Smooth muscle cell (in vitro differentiated cells): ENCODE results near the gene COPZ1. TPM values are rescaled to one million over a fixed set of nuclear protein-coding genes. Genes with fewer than 3 reads are reported as not detected.

Experiments used
- DNase-seq: peaks from one replicate; lab custom pipeline; 2025; ENCODE audit not compliant: unreplicated experiment; lab: John Stamatoyannopoulos, UW
- H2AFZ ChIP-seq: fragments of 200-600 bp; sonication (generic); 2 replicates; pipeline ENCODE4 v1.6.0; 2016; ENCODE audit warnings: antibody characterized with exemption, low read depth, mild to moderate bottlenecking
- H3F3A ChIP-seq: fragments of 200-600 bp; sonication (generic); 2 replicates; pipeline ENCODE4 v1.6.0; 2017; ENCODE audit warnings: antibody characterized with exemption, low read depth
- H3K27ac ChIP-seq: fragments of 200-600 bp; sonication (generic); 2 replicates; pipeline ENCODE4 v1.5.1; 2016; ENCODE audit warnings: low read depth, mild to moderate bottlenecking
- H3K27me3 ChIP-seq: fragments of 200-600 bp; sonication (generic); 2 replicates; pipeline ENCODE4 v1.6.1; 2016; ENCODE audit warnings: low read depth, mild to moderate bottlenecking
- H3K36me3 ChIP-seq: fragments of 200-600 bp; sonication (generic); 2 replicates; pipeline ENCODE4 v1.5.1; 2016; ENCODE audit warnings: low read depth
- H3K4me1 ChIP-seq: fragments of 200-600 bp; sonication (generic); 2 replicates; pipeline ENCODE4 v1.5.1; 2016; ENCODE audit warnings: low read depth
- H3K4me2 ChIP-seq: fragments of 200-600 bp; sonication (generic); 2 replicates; pipeline ENCODE4 v1.6.0; 2016; ENCODE audit warnings: mild to moderate bottlenecking
- H3K4me3 ChIP-seq: fragments of 200-600 bp; sonication (generic); 2 replicates; pipeline ENCODE4 v1.5.1; 2016; ENCODE audit warnings: mild to moderate bottlenecking
- H3K79me2 ChIP-seq: fragments of 200-600 bp; sonication (generic); 2 replicates; pipeline ENCODE4 v1.6.0; 2016; ENCODE audit warnings: low read depth, mild to moderate bottlenecking
- H3K9ac ChIP-seq: fragments of 200-600 bp; sonication (generic); 2 replicates; pipeline ENCODE4 v1.6.0; 2016; ENCODE audit warnings: low read depth
- H3K9me3 ChIP-seq: fragments of 200-600 bp; sonication (generic); replicated peaks from 2 replicates; pipeline ENCODE4 v1.5.1; 2016; ENCODE audit warnings: low read depth
- H4K20me1 ChIP-seq: fragments of 200-600 bp; sonication (generic); 2 replicates; pipeline ENCODE4 v1.6.0; 2016; ENCODE audit warnings: low read depth
- WGBS: methylation state at CpG from one replicate; pipeline ENCODE4 v1.1.7; 2016; ENCODE audit warnings: low lambda C conversion rate; 5-methylcytosine and 5-hydroxymethylcytosine counted together
- polyA plus RNA-seq: library from polyadenylated mRNA; unstranded; fragments of >200 nt; fragmentation: Nextera tagmentation; extraction: Ambion mirVana; gene quantifications from 2 replicates; pipeline ENCODE4 v1.2.1, GENCODE V29; 2016
- total RNA-seq: library from RNA; depleted of rRNA; stranded (reverse); fragments of >200 nt; gene quantifications from 2 replicates; pipeline ENCODE4 v1.2.3, GENCODE V29; 2014
- TF ChIP-seq, protein P1 (sequence below): fragments of 200-600 bp; sonication (generic); IDR thresholded peaks from 2 replicates; pipeline ENCODE4 v1.5.1; 2017; ENCODE audit warnings: borderline replicate concordance, mild to moderate bottlenecking, antibody characterized with exemption; ENCODE audit not compliant: insufficient read depth, poor library complexity, severe bottlenecking

Gene COPZ1
- total and polyA plus RNA-seq, 2 experiments from 2014 or later: 147 to 214 TPM

GRCh38 chr12:54358945-54359761, 34.2 kb downstream of the COPZ1 start:
- Histone ChIP-seq H3K4me1 (peaks cover 59% of the 10 kb centered on the region), H3K36me3 (no peaks in the 10 kb centered on the region), H3K4me2 (peak overlapping the region; percentile 99), H3K27me3 (no peaks in the 10 kb centered on the region), H3K9me3 (no peaks in the 10 kb centered on the region), H4K20me1 (no peaks in the 10 kb centered on the region), H3K9ac (peak overlapping the region; percentile 96), H3K27ac (peak overlapping the region; percentile 99), H3K4me3 (peak overlapping the region; percentile 81), H2AFZ (peak overlapping the region; percentile 60), H3K79me2 (no peaks in the 10 kb centered on the region), H3F3A (peaks cover 8% of the 10 kb centered on the region)
- DNase-seq: peak; percentile 78
- whole genome bisulfite sequencing: under 1% methylated on average over 34 of the region's 40 CpGs
- TF ChIP-seq, protein P1, sequence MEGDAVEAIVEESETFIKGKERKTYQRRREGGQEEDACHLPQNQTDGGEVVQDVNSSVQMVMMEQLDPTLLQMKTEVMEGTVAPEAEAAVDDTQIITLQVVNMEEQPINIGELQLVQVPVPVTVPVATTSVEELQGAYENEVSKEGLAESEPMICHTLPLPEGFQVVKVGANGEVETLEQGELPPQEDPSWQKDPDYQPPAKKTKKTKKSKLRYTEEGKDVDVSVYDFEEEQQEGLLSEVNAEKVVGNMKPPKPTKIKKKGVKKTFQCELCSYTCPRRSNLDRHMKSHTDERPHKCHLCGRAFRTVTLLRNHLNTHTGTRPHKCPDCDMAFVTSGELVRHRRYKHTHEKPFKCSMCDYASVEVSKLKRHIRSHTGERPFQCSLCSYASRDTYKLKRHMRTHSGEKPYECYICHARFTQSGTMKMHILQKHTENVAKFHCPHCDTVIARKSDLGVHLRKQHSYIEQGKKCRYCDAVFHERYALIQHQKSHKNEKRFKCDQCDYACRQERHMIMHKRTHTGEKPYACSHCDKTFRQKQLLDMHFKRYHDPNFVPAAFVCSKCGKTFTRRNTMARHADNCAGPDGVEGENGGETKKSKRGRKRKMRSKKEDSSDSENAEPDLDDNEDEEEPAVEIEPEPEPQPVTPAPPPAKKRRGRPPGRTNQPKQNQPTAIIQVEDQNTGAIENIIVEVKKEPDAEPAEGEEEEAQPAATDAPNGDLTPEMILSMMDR: no peak

DNA sequence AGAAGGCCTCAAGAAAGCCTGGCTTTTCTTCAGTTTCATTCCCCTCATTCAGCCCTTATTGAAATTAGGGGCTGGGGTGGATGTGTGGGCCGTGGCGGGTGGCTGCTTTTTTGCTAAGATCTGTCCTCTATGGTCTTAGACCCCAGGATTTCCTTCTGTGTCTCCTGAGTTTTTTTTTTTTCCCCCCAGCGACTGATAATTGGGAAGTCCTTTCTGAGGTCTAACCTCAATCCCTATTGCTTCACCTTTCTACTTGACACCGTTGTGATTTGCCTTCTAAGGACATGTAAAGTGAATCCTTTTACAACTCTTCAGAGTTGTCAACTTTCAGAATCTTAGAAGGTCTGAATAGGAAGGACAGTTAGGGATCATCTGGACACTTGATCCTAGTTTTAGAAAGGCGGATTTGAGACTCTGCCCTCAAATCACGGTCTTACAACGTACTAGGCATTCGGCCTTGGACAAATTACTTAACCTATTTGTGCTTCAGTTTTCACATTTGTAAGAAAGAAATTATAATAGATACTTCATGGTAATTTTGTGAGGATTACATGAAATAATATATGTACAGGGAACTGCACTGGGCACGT, 34.9 kb downstream of the COPZ1 start:
- Histone ChIP-seq H3K9ac (peak overlapping the region; percentile 96), H3K9me3 (no peaks in the 10 kb centered on the region), H3K36me3 (no peaks in the 10 kb centered on the region), H3K4me1 (peaks cover 55% of the 10 kb centered on the region), H2AFZ (peak overlapping the region; percentile 60), H4K20me1 (no peaks in the 10 kb centered on the region), H3K79me2 (no peaks in the 10 kb centered on the region), H3K27me3 (no peaks in the 10 kb centered on the region), H3F3A (peaks cover 8% of the 10 kb centered on the region), H3K27ac (peak overlapping the region; percentile 99), H3K4me2 (peak overlapping the region; percentile 99), H3K4me3 (peak overlapping the region; percentile 81)
- TF ChIP-seq, protein P1: no peak
- no peak for DNase-seq
- 52% methylated on average over 9 of the region's 9 CpGs for WGBS

DNA sequence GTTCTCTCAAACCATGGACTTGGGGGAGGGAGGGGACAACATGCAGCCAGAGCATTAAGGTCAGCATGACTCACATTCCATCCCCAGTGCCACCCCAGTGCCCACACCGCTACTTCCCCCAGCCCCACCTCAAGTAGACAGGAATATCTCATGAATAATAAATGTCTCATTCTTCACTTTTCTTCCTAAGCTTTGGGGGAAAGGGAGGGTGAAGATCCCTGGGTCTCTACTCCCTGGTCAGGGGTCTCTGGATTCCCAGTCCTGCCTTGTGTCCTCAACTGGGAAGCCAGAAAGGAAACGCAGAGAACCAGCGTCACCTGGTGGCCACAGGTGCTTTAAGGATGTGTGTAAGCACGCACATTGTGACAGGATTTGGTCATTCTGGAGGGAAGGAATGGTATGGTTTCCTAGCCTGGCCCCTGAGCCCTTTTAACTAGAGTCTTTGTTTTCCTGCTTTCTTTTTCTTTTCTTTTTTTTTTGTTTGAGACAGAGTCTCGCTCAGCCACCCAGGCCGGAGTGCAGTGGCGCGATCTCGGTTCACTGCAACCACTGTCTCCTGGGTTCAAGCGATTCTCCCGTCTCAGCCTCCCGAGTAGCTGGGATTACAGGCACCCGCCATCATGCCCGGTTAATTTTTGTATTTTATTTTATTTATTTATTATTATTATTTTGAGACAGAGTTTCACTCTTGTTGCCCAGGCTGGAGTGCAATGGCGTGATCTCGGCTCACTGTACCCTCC, 36.0 kb downstream of the COPZ1 start:
- Histone ChIP-seq H3K4me2 (peak overlapping the region; percentile 99), H2AFZ (no peak overlapping the region), H3K27me3 (no peaks in the 10 kb centered on the region), H3K4me1 (peaks cover 46% of the 10 kb centered on the region), H3K9ac (peak overlapping the region; percentile 96), H3F3A (peaks cover 8% of the 10 kb centered on the region), H3K9me3 (no peaks in the 10 kb centered on the region), H3K27ac (peak overlapping the region; percentile 99), H3K36me3 (no peaks in the 10 kb centered on the region), H3K4me3 (no peak overlapping the region), H4K20me1 (no peaks in the 10 kb centered on the region), H3K79me2 (no peaks in the 10 kb centered on the region)
- TF ChIP-seq, protein P1: peak; percentile 71
- no peak for DNase-seq
- WGBS: 60% methylated on average over 16 of the region's 16 CpGs
